ENCODE data around the gene APOA5. TPM values are rescaled to one million over a fixed set of nuclear protein-coding genes. Genes with fewer than 3 reads are reported as not detected.

APOA5 gene
- total and polyA plus RNA-seq, 2 of the 13 experiments (the other 11 are each of a cell fraction or from before 2014, with no cell fraction given): 44.0 to 49.1 TPM

DNA sequence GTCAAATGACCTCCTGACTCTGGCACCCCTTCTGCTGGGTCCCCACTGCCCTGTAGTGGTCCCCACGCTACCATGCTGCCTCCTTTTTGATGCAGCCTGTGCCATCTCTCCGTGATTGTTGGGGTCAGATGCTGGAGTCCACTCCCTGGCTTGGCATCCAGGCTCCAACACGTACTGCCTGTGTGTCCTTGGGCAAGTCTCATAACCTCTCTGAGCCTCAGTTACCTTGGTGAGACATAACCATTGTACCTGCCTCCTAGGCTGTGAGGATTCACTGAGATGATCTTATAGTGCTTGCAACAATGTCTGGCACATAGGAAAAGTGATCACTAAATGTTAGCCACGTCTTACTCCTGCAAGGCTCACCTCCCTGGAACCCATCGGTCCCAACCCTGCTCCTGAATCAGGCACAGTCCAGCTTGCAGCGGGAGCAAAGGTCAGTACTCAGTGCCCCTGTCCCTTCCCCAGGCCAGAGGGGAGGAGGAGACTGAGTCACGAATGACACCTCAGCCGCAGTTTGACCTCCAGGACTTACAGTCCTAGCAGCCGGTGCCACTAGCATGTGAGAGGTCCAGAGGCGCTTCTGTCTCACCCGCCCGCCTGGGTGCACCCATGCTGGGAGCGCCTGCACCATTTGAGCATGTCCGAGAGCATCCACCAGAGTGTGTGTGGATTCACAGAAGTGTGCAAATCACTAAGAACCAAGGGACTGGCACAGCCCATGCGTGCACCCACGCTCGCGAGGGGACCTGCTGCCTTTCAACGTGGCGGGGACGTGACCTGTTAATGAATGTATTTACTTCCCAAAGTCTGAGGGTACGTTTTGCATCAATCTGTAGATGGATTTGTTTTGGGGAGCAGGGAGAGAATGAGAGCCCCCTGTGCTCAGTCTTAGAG is 34.4 kb upstream of the APOA5 start (continued):
- TF ChIP-seq, protein P1, sequence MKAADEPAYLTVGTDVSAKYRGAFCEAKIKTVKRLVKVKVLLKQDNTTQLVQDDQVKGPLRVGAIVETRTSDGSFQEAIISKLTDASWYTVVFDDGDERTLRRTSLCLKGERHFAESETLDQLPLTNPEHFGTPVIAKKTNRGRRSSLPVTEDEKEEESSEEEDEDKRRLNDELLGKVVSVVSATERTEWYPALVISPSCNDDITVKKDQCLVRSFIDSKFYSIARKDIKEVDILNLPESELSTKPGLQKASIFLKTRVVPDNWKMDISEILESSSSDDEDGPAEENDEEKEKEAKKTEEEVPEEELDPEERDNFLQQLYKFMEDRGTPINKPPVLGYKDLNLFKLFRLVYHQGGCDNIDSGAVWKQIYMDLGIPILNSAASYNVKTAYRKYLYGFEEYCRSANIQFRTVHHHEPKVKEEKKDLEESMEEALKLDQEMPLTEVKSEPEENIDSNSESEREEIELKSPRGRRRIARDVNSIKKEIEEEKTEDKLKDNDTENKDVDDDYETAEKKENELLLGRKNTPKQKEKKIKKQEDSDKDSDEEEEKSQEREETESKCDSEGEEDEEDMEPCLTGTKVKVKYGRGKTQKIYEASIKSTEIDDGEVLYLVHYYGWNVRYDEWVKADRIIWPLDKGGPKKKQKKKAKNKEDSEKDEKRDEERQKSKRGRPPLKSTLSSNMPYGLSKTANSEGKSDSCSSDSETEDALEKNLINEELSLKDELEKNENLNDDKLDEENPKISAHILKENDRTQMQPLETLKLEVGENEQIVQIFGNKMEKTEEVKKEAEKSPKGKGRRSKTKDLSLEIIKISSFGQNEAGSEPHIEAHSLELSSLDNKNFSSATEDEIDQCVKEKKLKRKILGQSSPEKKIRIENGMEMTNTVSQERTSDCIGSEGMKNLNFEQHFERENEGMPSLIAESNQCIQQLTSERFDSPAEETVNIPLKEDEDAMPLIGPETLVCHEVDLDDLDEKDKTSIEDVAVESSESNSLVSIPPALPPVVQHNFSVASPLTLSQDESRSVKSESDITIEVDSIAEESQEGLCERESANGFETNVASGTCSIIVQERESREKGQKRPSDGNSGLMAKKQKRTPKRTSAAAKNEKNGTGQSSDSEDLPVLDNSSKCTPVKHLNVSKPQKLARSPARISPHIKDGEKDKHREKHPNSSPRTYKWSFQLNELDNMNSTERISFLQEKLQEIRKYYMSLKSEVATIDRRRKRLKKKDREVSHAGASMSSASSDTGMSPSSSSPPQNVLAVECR (CRISPR knock-in tag; IDR thresholded peaks at IDR 0.05; ENCODE audit: borderline replicate concordance): 0 out of 2 replicates have a peak, but pooled peaks have one; percentile 50
- no peak for TF ChIP-seq ZNF431 (CRISPR knock-in tag; IDR thresholded peaks at IDR 0.05; ENCODE audit: borderline replicate concordance, low read depth)
- TF ChIP-seq, protein P2, sequence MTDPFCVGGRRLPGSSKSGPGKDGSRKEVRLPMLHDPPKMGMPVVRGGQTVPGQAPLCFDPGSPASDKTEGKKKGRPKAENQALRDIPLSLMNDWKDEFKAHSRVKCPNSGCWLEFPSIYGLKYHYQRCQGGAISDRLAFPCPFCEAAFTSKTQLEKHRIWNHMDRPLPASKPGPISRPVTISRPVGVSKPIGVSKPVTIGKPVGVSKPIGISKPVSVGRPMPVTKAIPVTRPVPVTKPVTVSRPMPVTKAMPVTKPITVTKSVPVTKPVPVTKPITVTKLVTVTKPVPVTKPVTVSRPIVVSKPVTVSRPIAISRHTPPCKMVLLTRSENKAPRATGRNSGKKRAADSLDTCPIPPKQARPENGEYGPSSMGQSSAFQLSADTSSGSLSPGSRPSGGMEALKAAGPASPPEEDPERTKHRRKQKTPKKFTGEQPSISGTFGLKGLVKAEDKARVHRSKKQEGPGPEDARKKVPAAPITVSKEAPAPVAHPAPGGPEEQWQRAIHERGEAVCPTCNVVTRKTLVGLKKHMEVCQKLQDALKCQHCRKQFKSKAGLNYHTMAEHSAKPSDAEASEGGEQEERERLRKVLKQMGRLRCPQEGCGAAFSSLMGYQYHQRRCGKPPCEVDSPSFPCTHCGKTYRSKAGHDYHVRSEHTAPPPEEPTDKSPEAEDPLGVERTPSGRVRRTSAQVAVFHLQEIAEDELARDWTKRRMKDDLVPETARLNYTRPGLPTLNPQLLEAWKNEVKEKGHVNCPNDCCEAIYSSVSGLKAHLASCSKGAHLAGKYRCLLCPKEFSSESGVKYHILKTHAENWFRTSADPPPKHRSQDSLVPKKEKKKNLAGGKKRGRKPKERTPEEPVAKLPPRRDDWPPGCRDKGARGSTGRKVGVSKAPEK (CRISPR knock-in tag; IDR thresholded peaks at IDR 0.05; ENCODE audit: borderline replicate concordance): no peak
- no peak for TF ChIP-seq HNRNPK (IDR thresholded peaks at IDR 0.05; ENCODE audit: low read depth, low read length, poor library complexity, severe bottlenecking)
- no peak for TF ChIP-seq ZNF3 (CRISPR knock-in tag; IDR thresholded peaks at IDR 0.05)
- TF ChIP-seq, protein P3, sequence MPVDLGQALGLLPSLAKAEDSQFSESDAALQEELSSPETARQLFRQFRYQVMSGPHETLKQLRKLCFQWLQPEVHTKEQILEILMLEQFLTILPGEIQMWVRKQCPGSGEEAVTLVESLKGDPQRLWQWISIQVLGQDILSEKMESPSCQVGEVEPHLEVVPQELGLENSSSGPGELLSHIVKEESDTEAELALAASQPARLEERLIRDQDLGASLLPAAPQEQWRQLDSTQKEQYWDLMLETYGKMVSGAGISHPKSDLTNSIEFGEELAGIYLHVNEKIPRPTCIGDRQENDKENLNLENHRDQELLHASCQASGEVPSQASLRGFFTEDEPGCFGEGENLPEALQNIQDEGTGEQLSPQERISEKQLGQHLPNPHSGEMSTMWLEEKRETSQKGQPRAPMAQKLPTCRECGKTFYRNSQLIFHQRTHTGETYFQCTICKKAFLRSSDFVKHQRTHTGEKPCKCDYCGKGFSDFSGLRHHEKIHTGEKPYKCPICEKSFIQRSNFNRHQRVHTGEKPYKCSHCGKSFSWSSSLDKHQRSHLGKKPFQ (CRISPR knock-in tag; IDR thresholded peaks at IDR 0.05; ENCODE audit: insufficient replicate concordance): no peak
- no peak for TF ChIP-seq CENPX (CRISPR knock-in tag; IDR thresholded peaks at IDR 0.05)
- TF ChIP-seq CC2D1A (CRISPR knock-in tag; IDR thresholded peaks at IDR 0.05): 0 out of 2 replicates have a peak, but pooled peaks have one; percentile 53
- no peak for TF ChIP-seq MTA3 (CRISPR knock-in tag; IDR thresholded peaks at IDR 0.05)
- no peak for TF ChIP-seq AHR (CRISPR knock-in tag; IDR thresholded peaks at IDR 0.05)
- TF ChIP-seq, protein P4, sequence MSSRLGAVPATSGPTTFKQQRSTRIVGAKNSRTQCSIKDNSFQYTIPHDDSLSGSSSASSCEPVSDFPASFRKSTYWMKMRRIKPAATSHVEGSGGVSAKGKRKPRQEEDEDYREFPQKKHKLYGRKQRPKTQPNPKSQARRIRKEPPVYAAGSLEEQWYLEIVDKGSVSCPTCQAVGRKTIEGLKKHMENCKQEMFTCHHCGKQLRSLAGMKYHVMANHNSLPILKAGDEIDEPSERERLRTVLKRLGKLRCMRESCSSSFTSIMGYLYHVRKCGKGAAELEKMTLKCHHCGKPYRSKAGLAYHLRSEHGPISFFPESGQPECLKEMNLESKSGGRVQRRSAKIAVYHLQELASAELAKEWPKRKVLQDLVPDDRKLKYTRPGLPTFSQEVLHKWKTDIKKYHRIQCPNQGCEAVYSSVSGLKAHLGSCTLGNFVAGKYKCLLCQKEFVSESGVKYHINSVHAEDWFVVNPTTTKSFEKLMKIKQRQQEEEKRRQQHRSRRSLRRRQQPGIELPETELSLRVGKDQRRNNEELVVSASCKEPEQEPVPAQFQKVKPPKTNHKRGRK (CRISPR knock-in tag; IDR thresholded peaks at IDR 0.05): no peak
- peak; percentile 27; the same call in 1 of the 2 replicates for TF ChIP-seq NRL (CRISPR knock-in tag; IDR thresholded peaks at IDR 0.05; ENCODE audit: borderline replicate concordance)
- no peak for TF ChIP-seq NFE2L1 (CRISPR knock-in tag; IDR thresholded peaks at IDR 0.05; ENCODE audit: borderline replicate concordance)
- TF ChIP-seq, protein P5, sequence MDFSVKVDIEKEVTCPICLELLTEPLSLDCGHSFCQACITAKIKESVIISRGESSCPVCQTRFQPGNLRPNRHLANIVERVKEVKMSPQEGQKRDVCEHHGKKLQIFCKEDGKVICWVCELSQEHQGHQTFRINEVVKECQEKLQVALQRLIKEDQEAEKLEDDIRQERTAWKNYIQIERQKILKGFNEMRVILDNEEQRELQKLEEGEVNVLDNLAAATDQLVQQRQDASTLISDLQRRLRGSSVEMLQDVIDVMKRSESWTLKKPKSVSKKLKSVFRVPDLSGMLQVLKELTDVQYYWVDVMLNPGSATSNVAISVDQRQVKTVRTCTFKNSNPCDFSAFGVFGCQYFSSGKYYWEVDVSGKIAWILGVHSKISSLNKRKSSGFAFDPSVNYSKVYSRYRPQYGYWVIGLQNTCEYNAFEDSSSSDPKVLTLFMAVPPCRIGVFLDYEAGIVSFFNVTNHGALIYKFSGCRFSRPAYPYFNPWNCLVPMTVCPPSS (IDR thresholded peaks at IDR 0.05): no peak
- no peak for TF ChIP-seq NKX3-1 (CRISPR knock-in tag; IDR thresholded peaks at IDR 0.05)
- no peak for TF ChIP-seq TOE1 (CRISPR knock-in tag; IDR thresholded peaks at IDR 0.05)

Measured in HepG2 (cell line).